IMR-90 (cell line): ENCODE data around the gene DZIP1L.

Experiments used
- POLR2A ChIP-seq: IDR thresholded peaks from 2 replicates; pipeline ENCODE4 v1.6.1; 2012; ENCODE audit warnings: mild to moderate bottlenecking, low read depth, low read length
- RAD21 ChIP-seq: IDR thresholded peaks from 2 replicates; pipeline ENCODE4 v1.6.1; 2012; ENCODE audit warnings: low read length, improper control_type of control experiment
- RCOR1 ChIP-seq: IDR thresholded peaks from 2 replicates; pipeline ENCODE4 v1.6.1; 2012; ENCODE audit warnings: mild to moderate bottlenecking, low read length, improper control_type of control experiment; ENCODE audit not compliant: insufficient replicate concordance
- SMC3 ChIP-seq: fragments of 150-350 bp; IDR thresholded peaks from 2 replicates; pipeline ENCODE4 v1.6.1; 2016; ENCODE audit warnings: low read depth, mild to moderate bottlenecking, antibody characterized with exemption, low read length, moderate library complexity
- TF ChIP-seq, protein P1 (sequence below): conservative IDR thresholded peaks from 2 replicates; pipeline ENCODE4 v1.5.1; 2012; ENCODE audit warnings: mild to moderate bottlenecking, low read depth, low read length, improper control_type of control experiment

DNA sequence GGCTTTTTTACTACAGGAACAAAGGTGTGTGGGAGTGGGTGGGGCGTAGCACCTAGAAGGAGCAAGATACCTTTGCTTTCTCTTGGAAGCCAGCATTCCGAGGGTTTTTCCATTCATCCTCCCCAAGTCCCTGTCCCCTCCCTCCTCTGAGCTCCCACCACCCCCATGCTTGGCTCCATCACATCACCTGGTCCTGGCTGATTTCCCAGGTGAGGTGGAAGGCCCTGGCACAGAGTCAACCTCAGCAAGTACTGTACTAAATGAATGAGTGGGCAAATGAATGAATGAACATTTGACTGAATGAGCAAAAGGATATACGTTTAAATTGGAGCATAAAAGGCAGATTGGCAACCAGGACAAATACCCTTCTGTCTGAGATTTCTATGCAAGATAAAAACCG, 45.4 kb downstream of the DZIP1L start:
- TF ChIP-seq, protein P1, sequence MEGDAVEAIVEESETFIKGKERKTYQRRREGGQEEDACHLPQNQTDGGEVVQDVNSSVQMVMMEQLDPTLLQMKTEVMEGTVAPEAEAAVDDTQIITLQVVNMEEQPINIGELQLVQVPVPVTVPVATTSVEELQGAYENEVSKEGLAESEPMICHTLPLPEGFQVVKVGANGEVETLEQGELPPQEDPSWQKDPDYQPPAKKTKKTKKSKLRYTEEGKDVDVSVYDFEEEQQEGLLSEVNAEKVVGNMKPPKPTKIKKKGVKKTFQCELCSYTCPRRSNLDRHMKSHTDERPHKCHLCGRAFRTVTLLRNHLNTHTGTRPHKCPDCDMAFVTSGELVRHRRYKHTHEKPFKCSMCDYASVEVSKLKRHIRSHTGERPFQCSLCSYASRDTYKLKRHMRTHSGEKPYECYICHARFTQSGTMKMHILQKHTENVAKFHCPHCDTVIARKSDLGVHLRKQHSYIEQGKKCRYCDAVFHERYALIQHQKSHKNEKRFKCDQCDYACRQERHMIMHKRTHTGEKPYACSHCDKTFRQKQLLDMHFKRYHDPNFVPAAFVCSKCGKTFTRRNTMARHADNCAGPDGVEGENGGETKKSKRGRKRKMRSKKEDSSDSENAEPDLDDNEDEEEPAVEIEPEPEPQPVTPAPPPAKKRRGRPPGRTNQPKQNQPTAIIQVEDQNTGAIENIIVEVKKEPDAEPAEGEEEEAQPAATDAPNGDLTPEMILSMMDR, result no peak
- TF ChIP-seq RCOR1, result no peak
- no peak for TF ChIP-seq POLR2A
- TF ChIP-seq SMC3, result no peak
- no peak for TF ChIP-seq RAD21
